Liver (tissue), 9 donors: ENCODE measurements around the gene NAA38. TPM values are rescaled to one million over a fixed set of nuclear protein-coding genes. Genes with fewer than 3 reads are reported as not detected.

ENCODE experiments used
- DNase-seq: peaks from one replicate; pipeline ENCODE4 v3.0.0-alpha.2; 2017; ENCODE audit warnings: low spot score
- H3K27ac ChIP-seq, 2 donors: one replicate each; pipeline ENCODE4 v1.7.0; 2013; ENCODE audit warnings: inconsistent platforms in 2 of 2, low read length in 2 of 2, control low read depth in 1 of 2, low read depth in 1 of 2, mild to moderate bottlenecking in 1 of 2
- H3K27me3 ChIP-seq, 4 donors: one replicate each; pipeline versions ENCODE4 v1.6.1 to v1.7.0; 2013; ENCODE audit warnings: low read length in 3 of 4, inconsistent platforms in 1 of 4, mild to moderate bottlenecking in 1 of 4, moderate library complexity in 1 of 4; ENCODE audit not compliant: control insufficient read depth in 4 of 4, insufficient read depth in 4 of 4
- H3K36me3 ChIP-seq, 4 donors: one replicate each; pipeline versions ENCODE4 v1.6.1 to v1.7.0; 2013; ENCODE audit warnings: low read length in 3 of 4, mild to moderate bottlenecking in 3 of 4, low read depth in 1 of 4, moderate library complexity in 1 of 4; ENCODE audit not compliant: control insufficient read depth in 4 of 4, insufficient read depth in 3 of 4
- H3K4me1 ChIP-seq, 4 donors: one replicate each; pipeline versions ENCODE4 v1.6.1 to v1.7.0; 2013; ENCODE audit warnings: low read length in 3 of 4, mild to moderate bottlenecking in 3 of 4, moderate library complexity in 1 of 4; ENCODE audit not compliant: control insufficient read depth in 4 of 4, insufficient read depth in 4 of 4
- H3K4me3 ChIP-seq, 3 donors: one replicate each; pipeline versions ENCODE4 v1.6.1 to v1.7.0; 2013; ENCODE audit warnings: low read length in 3 of 3, control low read depth in 1 of 3, low read depth in 1 of 3, mild to moderate bottlenecking in 1 of 3
- H3K9ac ChIP-seq, 2 donors: one replicate each; pipeline ENCODE4 v1.7.0; 2013; ENCODE audit warnings: low read length in 2 of 2, mild to moderate bottlenecking in 2 of 2, moderate library complexity in 2 of 2, control low read depth in 1 of 2, low read depth in 1 of 2
- H3K9me3 ChIP-seq, 4 donors: one replicate each; pipeline versions ENCODE4 v1.6.1 to v1.7.0; 2013; ENCODE audit warnings: low read length in 3 of 4; ENCODE audit not compliant: control insufficient read depth in 4 of 4
- ATF3 ChIP-seq: IDR thresholded peaks from 2 replicates; pipeline ENCODE4 v1.6.1; 2016; ENCODE audit warnings: antibody characterized with exemption
- CTCF ChIP-seq: fragments of 150-350 bp; IDR thresholded peaks from 2 replicates; pipeline ENCODE4 v1.5.1; 2017; ENCODE audit warnings: improper control_type of control experiment, low read depth, low read length; ENCODE audit not compliant: missing input control
- FOXA1 ChIP-seq: IDR thresholded peaks from 2 replicates; pipeline ENCODE4 v1.6.1; 2016; ENCODE audit warnings: antibody characterized with exemption
- FOXA2 ChIP-seq: IDR thresholded peaks from 2 replicates; pipeline ENCODE4 v1.6.1; 2016; ENCODE audit warnings: antibody characterized with exemption
- GABPA ChIP-seq, 2 donors: IDR thresholded peaks in 1 of 2; conservative IDR thresholded peaks in 1 of 2; 2 replicates each; pipeline ENCODE4 v1.6.1; 2016; ENCODE audit warnings: antibody characterized with exemption in 2 of 2, mild to moderate bottlenecking in 1 of 2, moderate library complexity in 1 of 2
- HNF4A ChIP-seq, 2 donors: conservative IDR thresholded peaks; 2 replicates each; pipeline ENCODE4 v1.6.1; 2016; ENCODE audit warnings: antibody characterized with exemption in 2 of 2, mild to moderate bottlenecking in 2 of 2
- HNF4G ChIP-seq: IDR thresholded peaks from 2 replicates; pipeline ENCODE4 v1.6.1; 2016; ENCODE audit warnings: antibody characterized with exemption
- JUND ChIP-seq, 2 donors: IDR thresholded peaks; 2 replicates each; pipeline ENCODE4 v1.6.1; 2016; ENCODE audit warnings: antibody characterized with exemption in 2 of 2
- MAX ChIP-seq: IDR thresholded peaks from 2 replicates; pipeline ENCODE4 v1.6.1; 2016; ENCODE audit warnings: antibody characterized with exemption
- NR2F2 ChIP-seq: IDR thresholded peaks from 2 replicates; pipeline ENCODE4 v1.6.1; 2016; ENCODE audit warnings: antibody characterized with exemption
- RAD21 ChIP-seq, 2 donors: IDR thresholded peaks; 2 replicates each; pipeline ENCODE4 v1.6.1; 2016; ENCODE audit warnings: antibody characterized with exemption in 2 of 2, mild to moderate bottlenecking in 2 of 2
- REST ChIP-seq: IDR thresholded peaks from 2 replicates; pipeline ENCODE4 v1.6.1; 2016; ENCODE audit warnings: antibody characterized with exemption, mild to moderate bottlenecking
- RXRA ChIP-seq, 2 donors: IDR thresholded peaks; 2 replicates each; pipeline ENCODE4 v1.6.1; 2017 to 2018; ENCODE audit warnings: antibody characterized with exemption in 2 of 2, mild to moderate bottlenecking in 1 of 2
- SP1 ChIP-seq: IDR thresholded peaks from 2 replicates; pipeline ENCODE4 v1.6.1; 2018; ENCODE audit warnings: antibody characterized with exemption, mild to moderate bottlenecking
- TAF1 ChIP-seq: conservative IDR thresholded peaks from 2 replicates; pipeline ENCODE4 v1.6.1; 2016; ENCODE audit warnings: antibody characterized with exemption, mild to moderate bottlenecking
- YY1 ChIP-seq: IDR thresholded peaks from 2 replicates; pipeline ENCODE4 v1.6.1; 2016; ENCODE audit warnings: antibody characterized with exemption, mild to moderate bottlenecking
- ZBTB33 ChIP-seq: IDR thresholded peaks from 2 replicates; pipeline ENCODE4 v1.6.1; 2016; ENCODE audit warnings: antibody characterized with exemption
- WGBS: extraction: QIAGEN DNeasy Blood & Tissue Kit; methylation state at CpG from one replicate; pipeline ENCODE4 v1.1.7; 2013; 5-methylcytosine and 5-hydroxymethylcytosine counted together
- polyA plus RNA-seq, 2 donors: library from polyadenylated mRNA; stranded (reverse) in 1 of 2; unstranded in 1 of 2; fragments of 200-250 nt in 1 of 2; fragments of >200 nt in 1 of 2; fragmentation: Nextera tagmentation in 1 of 2; extraction: Ambion mirVana in 1 of 2; gene quantifications; one replicate each; pipeline versions ENCODE4 v1.2.1 to v1.2.3, GENCODE V29; 2013 to 2015
- total RNA-seq, 2 donors: library from RNA; depleted of rRNA; stranded (reverse); fragments of >200 nt; gene quantifications; one replicate each; pipeline ENCODE4 v1.2.3, GENCODE V29; 2014
- donor health status: healthy.
- donor health status: healthy.
- donor health status: healthy.
- donor health status: healthy.
- donor health status: healthy.

NAA38 gene
- total and polyA plus RNA-seq, 4 donors, result 24.3 to 118 (median 56.8) TPM

- Histone ChIP-seq H3K9ac (no peak overlapping the region), H3K27me3 (no peaks in the 10 kb centered on the region), H3K4me3 (no peak overlapping the region), H3K4me1 (no peaks in the 10 kb centered on the region), H3K36me3 (no peaks in the 10 kb centered on the region), H3K9me3 (no peaks in the 10 kb centered on the region), H3K27ac (no peak overlapping the region)
- no peak for DNase-seq
- WGBS, result 89% methylated on average over 4 of the region's 4 CpGs
- TF ChIP-seq TAF1, result no peak
- TF ChIP-seq FOXA1, result no peak
- no peak for TF ChIP-seq JUND (IDR thresholded peaks at IDR 0.05)
- TF ChIP-seq SP1, result no peak
- no peak for TF ChIP-seq HNF4A (conservative IDR thresholded peaks at IDR 0.05)
- TF ChIP-seq REST, result no peak
- TF ChIP-seq ATF3, result no peak
- TF ChIP-seq CTCF, result no peak
- TF ChIP-seq ZBTB33, result no peak
- TF ChIP-seq YY1, result no peak
- TF ChIP-seq GABPA (IDR thresholded peaks at IDR 0.05 in 1 of 2, conservative IDR thresholded peaks at IDR 0.05 in 1 of 2), result no peak
- TF ChIP-seq NR2F2, result no peak
- TF ChIP-seq HNF4G, result no peak
- no peak for TF ChIP-seq RAD21 (IDR thresholded peaks at IDR 0.05)
- no peak for TF ChIP-seq FOXA2
- no peak for TF ChIP-seq RXRA (IDR thresholded peaks at IDR 0.05)
- no peak for TF ChIP-seq MAX
Observed at GRCh38 chr17:7873051-7873450, 15.7 kb upstream of the NAA38 start.

- H3K36me3 ChIP-seq, result no peaks in the 10 kb centered on the region
- no peak overlapping the region for H3K4me3 ChIP-seq
- TF ChIP-seq MAX, result no peak
- peaks cover 0 to 6% (median 2%) of the 10 kb centered on the region in 4 donors for H3K4me1 ChIP-seq
- H3K9me3 ChIP-seq, result no peaks in the 10 kb centered on the region
- no peak overlapping the region for H3K9ac ChIP-seq
- WGBS, result 72% methylated on average over 5 of the region's 5 CpGs
- no peak for DNase-seq
- H3K27me3 ChIP-seq, result no peaks in the 10 kb centered on the region
- H3K27ac ChIP-seq, result no peak overlapping the region
Observed at GRCh38 chr17:7867881-7868329, 10.5 kb upstream of the NAA38 start.
